LNCAP (cell line): ENCODE data around the gene GRM7.

Source experiments
- CTCF ChIP-seq: fragments of 450-650 bp; IDR thresholded peaks from 2 replicates; pipeline ENCODE4 v1.5.1; 2017; ENCODE audit warnings: mild to moderate bottlenecking

GRM7 gene

GRCh38 chr3:7577513-7577912, 716.6 kb downstream of the GRM7 start:
- no peak for TF ChIP-seq CTCF

- TF ChIP-seq CTCF = no peak
Measured at GRCh38 chr3:7581831-7582230, 720.9 kb downstream of the GRM7 start.

- TF ChIP-seq CTCF = no peak
Measured at GRCh38 chr3:7585052-7585451, 724.1 kb downstream of the GRM7 start.

- no peak for TF ChIP-seq CTCF
Measured at GRCh38 chr3:7588236-7588635, 727.3 kb downstream of the GRM7 start.

GRCh38 chr3:7589526-7589925, 728.6 kb downstream of the GRM7 start:
- no peak for TF ChIP-seq CTCF

GRCh38 chr3:7602297-7602696, 741.4 kb downstream of the GRM7 start:
- TF ChIP-seq CTCF = no peak

GRCh38 chr3:7607083-7607482, 746.2 kb downstream of the GRM7 start:
- no peak for TF ChIP-seq CTCF

- no peak for TF ChIP-seq CTCF
Measured at GRCh38 chr3:7607676-7608075, 746.8 kb downstream of the GRM7 start.
